Sciatic nerve (tissue), 2 donors: ENCODE results near the gene MUC21. TPM values are rescaled to one million over a fixed set of nuclear protein-coding genes. Genes with fewer than 3 reads are reported as not detected.
"Not testable (repeated sequence)": the region's sequence is repeated elsewhere in the genome, so short reads cannot be mapped to it uniquely, and the experiment has no call there.

ENCODE experiments used
- ATAC-seq: fragments of 200-7000 bp; cut with Tn5 transposase; one replicate; pipeline ENCODE4 v1.9.1; 2020; ENCODE audit warnings: mild to moderate bottlenecking, moderate library complexity
- DNase-seq: peaks from one replicate; pipeline ENCODE4 v3.0.0-alpha.2; 2020; ENCODE audit warnings: low spot score
- intact Hi-C: fragments of 100-400 bp; cut with DNase I; formaldehyde crosslinking; loops from one replicate; pipeline ENCODE4 v1.14.2; 2022
- total RNA-seq: library from RNA; stranded (reverse); fragmentation: NEBNext Ultra II Directional; extraction: Animal tissue kit (Norgen Biotek cat#: 25700); gene quantifications from one replicate; pipeline ENCODE4 v1.2.1, GENCODE V29; 2021
- donor health status: DM: no; HTN: no; CAD: no.
- donor health status: DM: no; HTN: no; CAD: no.

Gene MUC21
- total RNA-seq, 1 donor from 2014 or later = 0.18 TPM

DNA sequence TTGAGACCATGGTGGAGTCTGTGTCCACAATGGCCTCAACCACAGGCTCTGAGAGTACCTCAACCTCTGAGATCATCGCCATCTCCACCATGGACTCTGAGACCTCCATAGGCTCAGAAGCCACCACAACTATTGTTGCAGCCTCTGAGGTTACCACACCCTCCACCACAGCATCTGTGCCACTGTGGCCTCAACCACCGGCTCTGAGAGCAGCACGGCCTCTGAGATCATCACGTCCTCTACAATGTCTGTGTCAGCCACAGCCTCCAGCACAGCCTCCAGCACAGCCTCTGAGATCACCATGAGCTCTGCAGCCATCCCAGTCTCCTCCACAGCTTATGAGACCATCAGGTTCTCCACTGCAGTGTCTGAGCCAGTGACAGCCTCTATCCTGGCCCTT is 19.4 kb upstream of the MUC21 start:
- DNase-seq = no peak
- no peak for ATAC-seq
- intact Hi-C loops = no loop called here

DNA sequence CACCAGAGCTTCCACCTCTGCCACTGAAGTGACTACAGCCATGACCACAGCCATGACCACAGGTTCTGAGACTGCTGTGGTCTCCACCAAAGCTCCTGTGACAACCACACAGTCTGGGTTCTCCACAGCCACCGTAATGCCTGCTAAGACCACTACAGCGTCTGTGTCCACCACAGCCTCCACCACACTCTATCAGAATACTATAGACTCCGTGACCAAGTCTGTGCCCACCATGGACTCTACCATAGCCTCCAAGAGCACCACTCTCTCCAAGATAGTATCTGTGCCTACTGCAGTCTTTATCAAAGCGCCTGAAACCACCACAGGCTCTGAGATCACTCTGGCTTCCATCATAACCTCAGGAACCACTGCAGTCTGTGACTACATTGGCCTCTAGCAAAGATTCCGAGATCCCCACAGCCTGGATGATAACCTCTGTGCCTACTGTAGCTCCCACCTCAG is 18.3 kb upstream of the MUC21 start:
- intact Hi-C loops = no loop called here
- ATAC-seq = no peak
- DNase-seq = no peak

DNA sequence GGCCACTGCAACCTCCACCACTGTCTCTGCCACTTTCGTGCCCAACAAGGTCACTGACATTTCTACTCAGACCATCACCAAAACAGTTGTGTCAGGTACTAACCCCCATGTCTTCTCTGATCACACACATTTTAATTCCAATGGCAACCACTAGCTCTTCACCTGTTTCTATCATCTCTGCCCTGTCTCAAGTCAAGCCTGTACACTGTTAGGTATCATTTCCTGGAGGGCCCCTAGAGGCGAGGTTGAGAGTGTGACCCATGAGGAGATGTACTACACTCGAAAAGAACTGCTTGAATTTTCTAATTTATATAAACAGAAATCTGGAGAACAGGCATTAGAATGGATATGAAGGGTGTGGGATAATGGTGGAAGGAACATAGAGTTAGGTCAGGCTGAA is 17.4 kb upstream of the MUC21 start:
- intact Hi-C loops = no loop called here
- ATAC-seq (no peak), DNase-seq (no peak)

DNA sequence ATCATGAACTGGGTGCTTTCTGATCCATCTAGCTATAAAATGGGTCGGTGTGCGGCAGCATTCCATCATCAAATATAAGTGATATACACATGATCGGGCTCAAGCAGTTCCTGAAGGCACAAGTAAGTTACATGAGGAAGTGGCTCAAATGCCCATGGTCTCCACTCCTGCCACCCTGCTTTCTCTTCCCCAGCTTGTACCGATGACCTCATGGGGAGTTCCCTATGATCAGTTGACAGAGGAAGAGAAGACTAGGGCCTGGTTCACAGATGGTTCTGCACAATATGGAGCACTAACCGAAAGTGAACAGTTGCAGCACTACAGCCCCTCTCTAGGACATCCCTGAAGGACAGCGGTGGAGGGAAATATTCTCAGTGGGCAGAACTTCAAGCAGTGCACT is 14.3 kb upstream of the MUC21 start:
- ATAC-seq, DNase-seq, intact Hi-C loops: not testable (repeated sequence)

DNA sequence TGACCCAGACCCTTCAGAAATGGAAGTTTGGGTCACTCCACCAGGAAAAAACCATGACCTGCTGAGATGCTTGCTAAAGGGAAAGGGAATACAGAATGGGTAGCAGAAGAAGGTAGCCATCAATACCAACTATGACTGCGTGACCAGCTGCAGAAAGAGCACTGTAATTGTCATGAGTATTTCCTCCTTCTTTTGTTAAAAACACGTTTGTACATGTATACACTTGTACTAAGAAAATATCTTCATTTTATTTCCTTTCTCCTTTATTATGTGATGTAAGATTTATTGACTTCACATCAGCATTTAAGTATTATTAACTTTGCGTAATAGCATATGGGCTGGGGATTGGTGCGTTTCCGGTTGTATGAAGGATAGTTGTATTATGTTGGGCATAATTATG is 12.6 kb upstream of the MUC21 start:
- DNase-seq = no peak
- intact Hi-C loops = no loop called here
- no peak for ATAC-seq

DNA sequence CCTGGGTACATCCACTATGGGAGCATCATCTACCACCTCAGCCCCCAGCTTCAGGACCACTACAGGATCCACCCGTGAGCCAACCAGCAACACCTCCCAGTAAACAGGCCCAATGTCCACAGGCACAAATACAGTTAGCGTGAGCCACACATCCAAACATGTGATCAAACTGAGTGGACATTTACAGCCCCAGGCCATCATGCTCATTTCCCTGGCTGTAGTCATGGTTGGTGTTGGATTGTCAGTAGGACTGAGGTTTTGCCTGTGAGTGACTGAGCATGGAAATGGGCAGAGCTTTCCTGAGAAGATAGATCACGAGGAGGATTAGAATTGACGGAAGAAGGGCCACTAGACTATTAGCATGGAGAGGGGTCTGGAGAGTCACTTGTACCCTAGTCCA is 10.7 kb upstream of the MUC21 start:
- ATAC-seq (no peak), DNase-seq (no peak)
- intact Hi-C loops = no loop called here

DNA sequence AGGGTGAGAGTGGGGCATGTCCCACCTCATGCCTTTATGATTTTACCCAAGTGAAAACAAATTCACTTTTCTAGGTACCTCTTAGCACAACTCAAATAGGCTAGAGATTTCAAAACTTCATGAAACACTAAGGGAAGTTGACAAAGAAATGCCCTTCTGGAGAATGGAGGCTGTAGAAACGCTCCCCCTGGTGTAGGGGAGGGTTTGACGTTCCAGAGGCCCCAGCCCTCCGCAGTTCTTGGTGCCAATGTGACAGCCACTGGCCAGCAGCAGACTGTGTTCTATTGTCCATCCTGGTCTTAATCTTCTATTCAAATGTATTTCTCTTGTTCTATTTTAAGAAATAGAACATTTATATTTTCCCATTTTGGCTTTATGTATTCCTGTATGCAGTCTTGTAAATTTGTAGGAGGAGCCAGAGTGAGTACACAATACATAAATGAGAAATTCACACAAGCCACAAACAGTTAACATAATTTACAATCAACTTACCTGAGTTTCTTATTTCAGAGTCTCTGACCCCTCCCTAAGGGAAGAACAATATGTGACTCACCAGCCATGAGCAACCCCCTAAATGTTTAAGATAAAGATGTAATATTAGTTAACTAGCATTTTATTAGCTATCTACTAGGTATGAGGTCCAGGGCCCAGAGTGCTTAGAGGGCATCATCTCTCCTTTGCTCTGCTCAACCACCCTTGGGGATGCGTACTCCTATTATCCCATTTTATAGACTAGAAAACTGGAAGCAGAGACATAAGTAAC is 8.8 kb upstream of the MUC21 start:
- intact Hi-C loops = no loop called here
- ATAC-seq (no peak), DNase-seq (no peak)

DNA sequence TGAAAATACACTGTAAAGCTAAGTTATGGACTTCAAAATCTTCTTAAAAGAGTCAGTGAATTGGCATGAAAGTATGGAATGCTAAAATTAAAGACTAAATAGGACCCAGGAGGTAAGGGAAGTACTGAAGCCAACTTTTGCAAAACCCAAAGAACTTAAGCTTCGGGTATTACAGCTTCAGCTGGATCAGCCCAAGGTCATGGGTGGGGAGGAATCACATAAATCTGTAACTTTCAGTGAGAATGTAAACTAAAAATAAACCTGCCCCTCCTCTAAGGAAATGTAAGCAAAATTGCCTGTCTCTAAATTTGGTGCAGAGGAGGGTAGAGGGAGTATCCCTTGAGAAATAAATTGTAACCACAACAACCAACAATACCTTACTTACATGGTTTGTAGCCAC is 4.4 kb upstream of the MUC21 start:
- intact Hi-C loops = no loop called here
- DNase-seq = no peak
- no peak for ATAC-seq

DNA sequence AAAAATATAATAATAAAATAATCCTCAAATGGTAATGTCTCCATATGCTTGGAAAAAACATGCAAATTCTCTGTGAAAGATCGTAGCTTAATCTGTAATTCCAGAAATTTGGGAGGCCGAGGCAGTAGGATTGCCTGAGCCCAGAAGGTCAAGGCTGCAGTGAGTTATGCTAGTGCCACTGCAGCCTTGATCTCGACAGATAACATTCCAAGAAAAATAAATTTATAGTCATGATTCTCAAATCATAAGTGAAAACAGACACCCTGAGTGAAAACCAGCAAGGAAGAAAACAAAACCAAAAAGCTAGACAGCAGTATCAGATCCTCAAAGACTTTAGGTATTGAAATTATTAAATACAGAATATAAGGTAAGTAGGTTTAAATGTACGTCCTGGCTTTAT is 3.8 kb upstream of the MUC21 start:
- ATAC-seq (no peak), DNase-seq (no peak)
- intact Hi-C loops = no loop called here

DNA sequence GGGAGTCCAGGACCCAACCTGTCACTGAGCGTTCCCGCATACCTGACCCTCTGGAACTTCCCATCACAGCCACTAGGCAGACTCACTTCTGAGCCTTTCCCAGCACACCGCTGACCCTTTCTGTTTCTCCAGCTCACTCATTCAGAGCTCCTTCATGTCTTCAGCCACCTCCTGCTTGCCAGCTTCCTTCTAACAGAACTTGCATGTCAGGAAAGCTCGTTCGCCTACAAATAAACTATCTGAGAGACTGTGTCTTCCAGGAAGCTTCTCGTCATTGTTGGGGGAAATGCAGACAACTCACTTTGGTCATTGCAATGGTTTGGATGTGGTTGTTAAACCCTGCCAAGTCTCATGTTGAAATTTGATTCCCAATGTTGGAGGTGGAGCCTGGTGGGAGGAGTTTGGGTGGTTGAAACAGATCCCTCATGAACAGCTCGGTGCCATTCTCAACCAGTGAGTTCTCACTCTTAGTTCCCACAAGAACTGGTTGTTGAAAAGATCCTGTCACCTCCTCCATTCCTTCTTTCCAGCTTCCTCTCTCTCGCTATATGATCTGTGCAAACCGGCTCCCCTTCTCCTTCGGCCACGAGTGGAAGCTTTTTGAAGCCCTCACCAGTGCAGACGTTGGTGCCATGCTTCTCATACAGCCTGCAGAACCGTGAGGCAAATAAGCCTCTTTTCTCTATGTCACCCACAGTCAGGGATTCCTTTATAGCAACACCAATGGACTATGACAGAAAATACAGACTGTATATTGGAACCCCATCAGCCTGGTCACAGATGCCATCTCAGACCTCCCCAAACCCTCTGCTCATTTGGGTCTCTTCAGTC is 1.4 kb upstream of the MUC21 start:
- DNase-seq = no peak
- peak; percentile 65 for ATAC-seq
- intact Hi-C loops = no loop called here

DNA sequence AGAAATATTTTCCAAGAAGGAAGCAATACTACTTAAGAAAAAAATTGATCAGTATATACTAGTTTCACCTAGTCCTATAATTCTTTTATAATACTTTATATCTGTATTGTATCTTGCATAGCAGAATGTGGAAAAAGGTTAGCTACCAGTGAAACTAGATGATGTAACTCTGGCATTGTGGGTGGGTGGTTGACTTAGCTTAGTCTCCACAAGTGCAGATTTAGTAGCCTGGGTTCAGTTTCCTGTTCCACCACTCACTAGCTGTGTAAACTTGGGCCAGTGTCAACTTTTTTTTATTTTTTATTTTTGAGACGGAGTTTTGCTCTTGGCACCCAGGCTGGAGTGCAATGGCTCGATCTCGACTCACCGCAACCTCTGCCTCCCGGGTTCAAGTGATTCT is 2.0 kb downstream of the MUC21 start:
- intact Hi-C loops = no loop called here
- no peak for DNase-seq
- no peak for ATAC-seq

DNA sequence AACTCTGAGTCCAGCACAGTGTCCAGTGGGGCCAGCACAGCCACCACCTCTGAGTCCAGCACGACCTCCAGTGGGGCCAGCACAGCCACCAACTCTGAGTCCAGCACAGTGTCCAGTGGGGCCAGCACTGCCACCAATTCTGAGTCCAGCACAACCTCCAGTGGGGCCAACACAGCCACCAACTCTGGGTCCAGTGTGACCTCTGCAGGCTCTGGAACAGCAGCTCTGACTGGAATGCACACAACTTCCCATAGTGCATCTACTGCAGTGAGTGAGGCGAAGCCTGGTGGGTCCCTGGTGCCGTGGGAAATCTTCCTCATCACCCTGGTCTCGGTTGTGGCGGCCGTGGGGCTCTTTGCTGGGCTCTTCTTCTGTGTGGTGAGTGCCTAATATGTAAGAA is 3.8 kb downstream of the MUC21 start:
- no peak for ATAC-seq
- no peak for DNase-seq
- intact Hi-C loops = no loop called here

DNA sequence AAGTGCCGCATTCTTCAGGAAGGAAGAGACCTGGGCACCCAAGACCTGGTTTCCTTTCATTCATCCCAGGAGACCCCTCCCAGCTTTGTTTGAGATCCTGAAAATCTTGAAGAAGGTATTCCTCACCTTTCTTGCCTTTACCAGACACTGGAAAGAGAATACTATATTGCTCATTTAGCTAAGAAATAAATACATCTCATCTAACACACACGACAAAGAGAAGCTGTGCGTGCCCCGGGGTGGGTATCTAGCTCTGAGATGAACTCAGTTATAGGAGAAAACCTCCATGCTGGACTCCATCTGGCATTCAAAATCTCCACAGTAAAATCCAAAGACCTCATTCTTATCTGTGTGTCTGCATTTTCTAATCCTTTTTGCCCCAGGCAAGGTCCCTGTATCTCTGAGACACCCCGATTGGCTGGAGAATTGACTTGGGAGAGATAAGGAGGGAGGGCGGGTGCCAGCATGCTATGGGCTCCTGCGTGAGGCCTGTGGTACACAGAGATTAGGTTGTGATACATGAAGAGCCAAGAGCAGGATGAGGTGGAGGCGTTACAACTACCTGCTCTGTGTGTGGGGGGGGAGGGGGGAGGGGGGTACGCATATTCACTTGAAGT is 4.8 kb downstream of the MUC21 start:
- ATAC-seq = no peak
- intact Hi-C loops = no loop called here

DNA sequence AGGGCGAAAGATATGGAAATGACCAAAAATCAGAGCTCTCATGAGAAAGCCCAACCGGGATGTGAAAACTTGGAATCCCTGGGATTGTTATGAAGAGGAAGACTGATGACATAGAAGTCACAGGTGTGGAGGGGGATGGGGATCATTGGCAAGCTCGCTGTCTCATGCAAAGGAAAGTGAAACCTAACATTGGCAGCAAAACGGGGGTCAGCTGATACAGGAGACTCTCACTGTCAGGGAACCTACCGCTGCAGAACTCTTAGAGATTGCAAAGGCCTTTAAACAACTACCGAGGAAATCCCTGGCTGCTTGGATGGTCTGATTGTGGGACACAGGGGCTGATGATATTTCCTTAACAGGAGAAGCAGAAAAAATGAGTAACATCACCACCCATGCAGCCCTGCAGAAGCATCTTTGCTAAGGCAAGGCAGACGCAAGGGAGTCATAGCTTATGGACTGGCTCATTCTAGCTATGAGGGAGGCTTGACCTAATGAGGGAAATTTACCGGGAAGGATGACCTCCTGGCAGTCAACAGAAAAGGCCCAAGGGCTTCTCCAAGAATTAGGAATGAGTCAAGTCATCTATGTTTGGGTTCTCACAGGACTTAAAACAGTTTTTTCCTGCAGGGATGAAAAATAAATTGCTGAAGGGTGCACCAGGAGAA is 7.0 kb downstream of the MUC21 start:
- ATAC-seq (no peak), DNase-seq (no peak)
- intact Hi-C loops = loop anchor here (5.0 kb wide), 1 partner anchor 57 kb away; no protein-coding TSS in a partner anchor

More for the DNA sequence above, 4.8 kb downstream of the MUC21 start:
- DNase-seq = no peak

DNA sequence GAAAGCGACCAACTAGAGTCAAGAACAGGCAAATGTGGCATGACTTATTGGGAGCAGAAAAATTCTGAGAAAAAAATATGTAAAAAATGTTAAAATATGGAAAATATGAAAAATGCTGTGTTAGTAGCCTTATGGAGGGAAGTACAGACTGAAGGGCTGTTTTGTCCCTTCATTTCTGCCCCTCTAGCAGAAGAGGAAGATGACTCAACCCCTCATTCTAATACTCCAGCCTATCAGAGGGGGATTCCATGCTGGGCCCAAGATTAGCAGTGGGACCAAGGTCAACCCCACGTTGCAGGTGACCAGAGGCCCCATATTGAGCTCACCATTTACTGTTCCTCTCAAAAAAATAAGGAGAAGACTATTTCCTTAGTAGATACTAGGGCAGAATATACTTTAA is 8.4 kb downstream of the MUC21 start:
- no peak for DNase-seq
- ATAC-seq = no peak
- intact Hi-C loops = loop anchor here (5.0 kb wide), 1 partner anchor 55 kb away; no protein-coding TSS in a partner anchor

DNA sequence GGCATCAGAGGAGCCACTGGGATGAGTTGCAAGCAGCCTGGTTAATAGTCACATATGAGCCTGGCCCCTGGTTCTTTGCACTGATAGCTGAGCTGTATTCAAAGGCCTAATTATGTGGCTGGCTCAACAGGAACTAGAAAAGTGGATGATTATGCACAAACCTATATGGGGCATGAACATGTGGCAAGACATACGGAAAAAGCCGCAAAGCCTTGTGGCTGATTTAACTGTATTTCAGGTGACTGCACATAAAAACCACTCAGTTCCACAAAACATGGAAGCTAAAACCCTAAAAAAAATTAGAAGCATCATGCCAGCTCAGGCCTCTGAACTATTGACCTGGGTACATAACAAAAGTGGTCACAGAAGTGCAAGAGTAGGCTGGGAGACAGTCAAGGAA is 13.8 kb downstream of the MUC21 start:
- ATAC-seq = no peak
- no peak for DNase-seq
- intact Hi-C loops = no loop called here

DNA sequence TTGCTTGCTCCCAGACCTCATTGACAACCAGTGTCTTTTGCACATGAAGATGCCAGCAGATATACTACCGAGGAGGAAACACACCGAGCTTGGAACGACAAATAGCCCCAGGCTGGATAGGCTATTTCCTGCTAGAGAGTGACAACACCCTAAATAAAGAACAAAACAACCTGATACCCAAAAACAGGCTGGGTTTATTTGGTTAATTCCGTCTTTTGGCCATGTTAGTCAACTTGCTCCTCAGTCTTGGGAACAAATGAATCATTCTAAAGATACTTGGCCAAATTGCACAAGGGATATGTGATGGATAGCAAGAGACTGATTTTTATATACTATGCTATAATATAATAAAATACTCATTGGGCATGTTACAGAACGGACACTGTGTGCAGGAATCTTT is 15.3 kb downstream of the MUC21 start:
- DNase-seq (no peak), ATAC-seq (no peak)
- intact Hi-C loops = no loop called here

DNA sequence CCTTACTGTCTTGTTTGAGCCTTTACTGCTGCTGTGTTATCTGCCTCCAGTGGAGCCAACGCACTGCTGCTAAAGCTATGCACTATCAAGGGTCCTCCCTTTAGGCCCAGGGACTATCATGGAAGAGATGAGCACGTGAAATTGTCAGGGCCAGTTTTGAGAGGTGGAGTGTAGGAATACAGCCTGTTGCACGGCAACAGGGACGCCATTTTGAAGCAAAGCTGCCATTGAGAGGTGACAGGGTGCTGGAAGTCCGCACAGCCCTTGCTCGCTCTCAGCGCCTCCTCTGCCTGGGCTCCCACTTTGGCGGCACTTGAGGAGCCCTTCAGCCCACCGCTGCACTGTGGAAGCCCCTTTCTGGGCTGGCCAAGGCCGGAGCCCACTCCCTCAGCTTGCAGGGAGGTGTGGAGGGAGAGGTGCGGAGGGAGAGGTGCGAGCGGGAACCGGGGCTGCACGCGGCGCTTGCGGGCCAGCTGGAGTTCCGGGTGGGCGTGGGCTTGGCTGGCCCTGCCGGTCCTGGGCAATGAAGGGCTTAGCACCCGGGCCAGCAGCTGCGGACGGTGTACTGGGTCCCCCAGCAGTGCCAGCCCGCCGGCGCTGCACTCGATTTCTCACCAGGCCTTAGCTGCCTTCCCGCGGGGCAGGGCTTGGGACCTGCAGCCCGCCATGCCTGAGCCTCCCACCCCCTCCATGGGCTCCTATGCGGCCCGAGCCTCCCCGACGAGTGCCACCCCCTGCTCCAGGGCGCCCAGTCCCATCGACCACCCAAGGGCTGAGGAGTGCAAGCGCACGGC is 16.7 kb downstream of the MUC21 start:
- ATAC-seq, intact Hi-C loops, DNase-seq: not testable (repeated sequence)
